DND-41 (cell line): ENCODE data around the gene KRTAP1-5.
"Not testable (repeated sequence)": the region's sequence is repeated elsewhere in the genome, so short reads cannot be mapped to it uniquely, and the experiment has no call there.

ENCODE experiments used
- ATAC-seq: fragments of 200-7000 bp; cut with Tn5 transposase; 3 replicates; pipeline ENCODE4 v1.9.1; 2021; ENCODE audit warnings: low read depth; ENCODE audit not compliant: insufficient read depth
- DNase-seq: peaks from one replicate; pipeline ENCODE4 v3.0.0-alpha.2; 2020
- H2AFZ ChIP-seq: 2 replicates; pipeline ENCODE4 v1.6.0; 2012; ENCODE audit warnings: low read depth, low read length
- H3K27ac ChIP-seq: 2 replicates; pipeline ENCODE4 v1.5.1; 2012; ENCODE audit warnings: low read length, inconsistent platforms
- H3K27me3 ChIP-seq: fragments of 200-600 bp; sonication (generic); 2 replicates; pipeline ENCODE4 v1.6.0; 2012; ENCODE audit warnings: low read length, mild to moderate bottlenecking, inconsistent platforms; ENCODE audit not compliant: insufficient read depth, poor library complexity
- H3K36me3 ChIP-seq: 2 replicates; pipeline ENCODE4 v1.5.1; 2012; ENCODE audit warnings: low read length, inconsistent platforms; ENCODE audit not compliant: insufficient read depth
- H3K4me1 ChIP-seq: 2 replicates; pipeline ENCODE4 v1.5.1; 2012; ENCODE audit warnings: mild to moderate bottlenecking, low read length; ENCODE audit not compliant: insufficient read depth
- H3K4me2 ChIP-seq: 2 replicates; pipeline ENCODE4 v1.6.0; 2012; ENCODE audit warnings: mild to moderate bottlenecking, moderate library complexity, low read length, inconsistent platforms; ENCODE audit not compliant: insufficient read depth
- H3K4me3 ChIP-seq, 2 experiments: fragments of 200-600 bp in 1 of 2; shearing (Covaris generic) in 1 of 2; 2 replicates each; pipeline ENCODE4 v1.5.1; 2012 to 2016; ENCODE audit warnings: inconsistent platforms in 2 of 2, low read length in 2 of 2, mild to moderate bottlenecking in 2 of 2, low read depth in 1 of 2, moderate library complexity in 1 of 2
- H3K79me2 ChIP-seq: 2 replicates; pipeline ENCODE4 v1.6.0; 2012; ENCODE audit warnings: low read length, inconsistent platforms; ENCODE audit not compliant: insufficient read depth
- H3K9ac ChIP-seq: 2 replicates; pipeline ENCODE4 v1.6.0; 2012; ENCODE audit warnings: low read depth, mild to moderate bottlenecking, inconsistent platforms, low read length, moderate library complexity
- H3K9me3 ChIP-seq: 2 replicates; pipeline ENCODE4 v1.5.1; 2012; ENCODE audit warnings: low read length, moderate library complexity, mild to moderate bottlenecking, inconsistent platforms; ENCODE audit not compliant: insufficient read depth, severe bottlenecking
- H4K20me1 ChIP-seq: 2 replicates; pipeline ENCODE4 v1.6.0; 2012; ENCODE audit warnings: low read length; ENCODE audit not compliant: insufficient read depth
- EZH2 ChIP-seq: IDR thresholded peaks from 3 replicates; pipeline ENCODE4 v1.6.1; 2012; ENCODE audit warnings: borderline replicate concordance, low read depth, mild to moderate bottlenecking, moderate library complexity, low read length, inconsistent platforms; ENCODE audit not compliant: severe bottlenecking
- TF ChIP-seq, protein P1 (sequence below): IDR thresholded peaks from 2 replicates; pipeline ENCODE4 v1.5.1; 2012; ENCODE audit warnings: borderline replicate concordance, low read length, moderate library complexity, mild to moderate bottlenecking; ENCODE audit not compliant: poor library complexity, severe bottlenecking; ENCODE audit errors: extremely low read depth

KRTAP1-5 gene

DNA sequence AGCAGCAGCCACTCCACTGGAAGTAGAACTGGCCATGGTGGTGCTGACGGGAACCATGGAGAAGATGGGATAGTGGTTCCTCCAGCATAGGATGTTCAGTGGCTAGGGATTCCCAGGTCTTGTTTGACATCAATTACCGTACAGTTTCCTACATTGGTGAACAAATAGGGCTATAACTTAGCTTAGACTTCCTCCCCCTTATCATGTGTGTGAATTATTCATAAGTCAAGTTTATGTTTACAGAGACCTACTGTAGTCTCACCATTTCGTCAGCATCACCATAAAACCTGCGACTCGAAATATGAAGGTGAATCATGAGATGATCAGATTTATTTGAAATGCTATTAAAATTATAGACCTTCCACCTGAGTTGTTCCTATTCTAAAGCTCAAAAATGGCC is 31.7 kb upstream of the KRTAP1-5 start:
- peaks cover 3% of the 10 kb centered on the region for H3K27me3 ChIP-seq
- no peak overlapping the region for H3K27ac ChIP-seq
- ATAC-seq (no peak), DNase-seq (no peak)
- H3K4me3 ChIP-seq, result no peak overlapping the region
- H3K4me2 ChIP-seq, result no peak overlapping the region
- H3K9ac ChIP-seq, result no peak overlapping the region
- no peak overlapping the region for H2AFZ ChIP-seq
- TF ChIP-seq, protein P1, sequence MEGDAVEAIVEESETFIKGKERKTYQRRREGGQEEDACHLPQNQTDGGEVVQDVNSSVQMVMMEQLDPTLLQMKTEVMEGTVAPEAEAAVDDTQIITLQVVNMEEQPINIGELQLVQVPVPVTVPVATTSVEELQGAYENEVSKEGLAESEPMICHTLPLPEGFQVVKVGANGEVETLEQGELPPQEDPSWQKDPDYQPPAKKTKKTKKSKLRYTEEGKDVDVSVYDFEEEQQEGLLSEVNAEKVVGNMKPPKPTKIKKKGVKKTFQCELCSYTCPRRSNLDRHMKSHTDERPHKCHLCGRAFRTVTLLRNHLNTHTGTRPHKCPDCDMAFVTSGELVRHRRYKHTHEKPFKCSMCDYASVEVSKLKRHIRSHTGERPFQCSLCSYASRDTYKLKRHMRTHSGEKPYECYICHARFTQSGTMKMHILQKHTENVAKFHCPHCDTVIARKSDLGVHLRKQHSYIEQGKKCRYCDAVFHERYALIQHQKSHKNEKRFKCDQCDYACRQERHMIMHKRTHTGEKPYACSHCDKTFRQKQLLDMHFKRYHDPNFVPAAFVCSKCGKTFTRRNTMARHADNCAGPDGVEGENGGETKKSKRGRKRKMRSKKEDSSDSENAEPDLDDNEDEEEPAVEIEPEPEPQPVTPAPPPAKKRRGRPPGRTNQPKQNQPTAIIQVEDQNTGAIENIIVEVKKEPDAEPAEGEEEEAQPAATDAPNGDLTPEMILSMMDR, result no peak
- no peak for TF ChIP-seq EZH2
- H3K79me2 ChIP-seq, result no peaks in the 10 kb centered on the region
- H3K4me1 ChIP-seq, result no peaks in the 10 kb centered on the region
- no peaks in the 10 kb centered on the region for H3K36me3 ChIP-seq
- no peaks in the 10 kb centered on the region for H4K20me1 ChIP-seq
- no peaks in the 10 kb centered on the region for H3K9me3 ChIP-seq

- H3K4me2 ChIP-seq, result no peak overlapping the region
- H3K9me3 ChIP-seq, result no peaks in the 10 kb centered on the region
- no peaks in the 10 kb centered on the region for H4K20me1 ChIP-seq
- ATAC-seq, result no peak
- no peak overlapping the region for H3K4me3 ChIP-seq
- no peak overlapping the region for H3K9ac ChIP-seq
- H3K79me2 ChIP-seq, result no peaks in the 10 kb centered on the region
- no peak for DNase-seq
- no peaks in the 10 kb centered on the region for H3K36me3 ChIP-seq
- H3K27me3 ChIP-seq, result peaks cover 3% of the 10 kb centered on the region
- TF ChIP-seq EZH2, result no peak
- TF ChIP-seq, protein P1, result no peak
- H3K27ac ChIP-seq, result no peak overlapping the region
- no peaks in the 10 kb centered on the region for H3K4me1 ChIP-seq
- no peak overlapping the region for H2AFZ ChIP-seq
These were observed 30.5 kb upstream of the KRTAP1-5 start for GRCh38 chr17:41057547-41057946.

GRCh38 chr17:41055130-41055529 is 28.1 kb upstream of the KRTAP1-5 start, which contains the start of gene KRTAP2-2:
Gene KRTAP2-2 (minus strand): TSS chr17:41055230. CDS start chr17:41055211, 19 bp downstream.
- not testable (repeated sequence) for H3K27ac ChIP-seq, H3K27me3 ChIP-seq, H4K20me1 ChIP-seq, H3K4me1 ChIP-seq, H3K4me2 ChIP-seq, H3K36me3 ChIP-seq, DNase-seq, H2AFZ ChIP-seq, H3K9ac ChIP-seq, ATAC-seq, H3K9me3 ChIP-seq, H3K79me2 ChIP-seq, H3K4me3 ChIP-seq

GRCh38 chr17:41054556-41054955 is 27.5 kb upstream of the KRTAP1-5 start:
- H3K9me3 ChIP-seq, H3K27me3 ChIP-seq, H3K27ac ChIP-seq, ATAC-seq, H3K4me1 ChIP-seq, H2AFZ ChIP-seq, H3K9ac ChIP-seq, H4K20me1 ChIP-seq, DNase-seq, H3K79me2 ChIP-seq, H3K36me3 ChIP-seq, H3K4me2 ChIP-seq, H3K4me3 ChIP-seq: not testable (repeated sequence)

DNA sequence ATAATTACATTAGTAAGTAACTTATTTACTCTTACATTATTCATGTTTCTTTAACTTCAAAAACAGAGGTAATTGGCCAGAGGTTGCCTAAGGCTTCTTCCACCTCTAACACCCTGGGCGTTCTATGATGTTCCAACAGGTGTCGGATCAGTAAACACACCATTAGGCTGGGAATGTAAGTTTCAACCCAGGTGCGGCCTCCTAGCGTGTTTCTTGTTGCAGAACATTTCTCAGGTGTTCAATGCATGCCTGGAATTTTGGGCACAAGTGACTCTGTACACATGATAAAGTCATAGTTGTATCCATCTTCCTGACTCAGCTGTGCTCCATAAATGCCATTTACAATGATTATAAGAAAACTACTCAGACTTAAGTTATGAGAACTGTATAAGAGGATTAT is 27.0 kb upstream of the KRTAP1-5 start:
- Histone ChIP-seq H3K9me3 (no peaks in the 10 kb centered on the region), H3K4me3 (no peak overlapping the region)
- ATAC-seq, result no peak

More for the DNA sequence above, 27.0 kb upstream of the KRTAP1-5 start:
- Histone ChIP-seq H3K4me1 (no peaks in the 10 kb centered on the region), H3K9ac (no peak overlapping the region), H3K79me2 (no peaks in the 10 kb centered on the region), H2AFZ (no peak overlapping the region), H4K20me1 (no peaks in the 10 kb centered on the region), H3K36me3 (no peaks in the 10 kb centered on the region), H3K27me3 (peaks cover 8% of the 10 kb centered on the region), H3K4me2 (no peak overlapping the region), H3K27ac (no peak overlapping the region)
- no peak for DNase-seq
- TF ChIP-seq, protein P1, result no peak
- TF ChIP-seq EZH2, result no peak
